Body of pancreas (tissue), 4 donors: Measurements from ENCODE around the gene KDM2B.

Experiments used
- POLR2A ChIP-seq, 3 donors: fragments of 450-650 bp; IDR thresholded peaks; one replicate each; pipeline ENCODE4 v1.6.1; 2016; ENCODE audit warnings: antibody characterized with exemption in 3 of 3, mild to moderate bottlenecking in 2 of 3
- TF ChIP-seq, protein P1 (sequence below), 7 experiments: fragments of 450-650 bp in 4 of 7; fragments of 200-600 bp in 3 of 7; sonication (generic) in 3 of 7; IDR thresholded peaks; one replicate each; pipeline ENCODE4 v1.5.1; 2016 to 2019; ENCODE audit warnings: antibody characterized with exemption in 7 of 7

DNA sequence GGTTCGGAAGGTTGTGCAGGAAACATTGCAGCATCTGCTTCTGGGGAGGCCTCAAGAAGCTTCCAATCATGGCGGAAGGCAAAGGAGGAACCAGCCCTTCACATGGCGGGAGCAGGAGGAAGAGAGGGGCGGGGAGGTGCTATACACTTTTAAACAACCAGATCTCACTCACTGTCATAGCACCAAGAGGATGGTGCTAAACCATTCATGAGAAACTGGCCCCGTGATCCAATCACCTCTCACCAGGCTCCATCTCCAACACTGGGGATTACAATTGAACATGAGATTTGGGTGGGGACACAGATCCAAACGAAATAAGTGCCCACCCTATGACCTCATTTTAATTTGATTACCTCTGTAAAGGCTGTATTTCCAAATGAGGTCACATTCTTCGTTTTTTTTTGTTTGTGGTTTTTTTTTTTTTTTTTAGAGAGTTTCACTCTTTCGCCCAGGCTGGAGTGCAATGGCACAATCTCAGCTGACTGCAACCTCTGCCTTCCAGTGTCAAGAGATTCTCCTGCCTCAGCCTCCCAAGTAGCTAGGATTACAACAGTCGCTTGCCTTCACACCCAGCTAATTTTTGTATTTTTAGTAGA is 34.1 kb upstream of the KDM2B start:
- TF ChIP-seq, protein P1, sequence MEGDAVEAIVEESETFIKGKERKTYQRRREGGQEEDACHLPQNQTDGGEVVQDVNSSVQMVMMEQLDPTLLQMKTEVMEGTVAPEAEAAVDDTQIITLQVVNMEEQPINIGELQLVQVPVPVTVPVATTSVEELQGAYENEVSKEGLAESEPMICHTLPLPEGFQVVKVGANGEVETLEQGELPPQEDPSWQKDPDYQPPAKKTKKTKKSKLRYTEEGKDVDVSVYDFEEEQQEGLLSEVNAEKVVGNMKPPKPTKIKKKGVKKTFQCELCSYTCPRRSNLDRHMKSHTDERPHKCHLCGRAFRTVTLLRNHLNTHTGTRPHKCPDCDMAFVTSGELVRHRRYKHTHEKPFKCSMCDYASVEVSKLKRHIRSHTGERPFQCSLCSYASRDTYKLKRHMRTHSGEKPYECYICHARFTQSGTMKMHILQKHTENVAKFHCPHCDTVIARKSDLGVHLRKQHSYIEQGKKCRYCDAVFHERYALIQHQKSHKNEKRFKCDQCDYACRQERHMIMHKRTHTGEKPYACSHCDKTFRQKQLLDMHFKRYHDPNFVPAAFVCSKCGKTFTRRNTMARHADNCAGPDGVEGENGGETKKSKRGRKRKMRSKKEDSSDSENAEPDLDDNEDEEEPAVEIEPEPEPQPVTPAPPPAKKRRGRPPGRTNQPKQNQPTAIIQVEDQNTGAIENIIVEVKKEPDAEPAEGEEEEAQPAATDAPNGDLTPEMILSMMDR (IDR thresholded peaks at IDR 0.05): no peak
- TF ChIP-seq POLR2A (IDR thresholded peaks at IDR 0.05): no peak
